Activated T-helper 2 cell treated with anti-CD3 and anti-CD28 coated beads, Interferon-gamma antibody, Interleukin-2, Interleukin-4, amounts not matched to agents 10 μg/mL and 5 μg/mL and 100 μg/mL, durations not matched to agents 14 hours and 24 hours and 36 hours (primary cell): ENCODE measurements around the gene GGT5. TPM values are rescaled to one million over a fixed set of nuclear protein-coding genes. Genes with fewer than 3 reads are reported as not detected.

ENCODE experiments used
- DNase-seq: peaks from one replicate; pipeline ENCODE4 v3.0.0; 2021; ENCODE audit warnings: low spot score
- H3K27ac Mint-ChIP-seq: one replicate; pipeline ENCODE4 v1.8.0; 2021; ENCODE audit warnings: mixed read lengths
- H3K27me3 Mint-ChIP-seq: one replicate; pipeline ENCODE4 v1.8.0; 2021; ENCODE audit warnings: low read depth, mixed read lengths
- H3K36me3 Mint-ChIP-seq: one replicate; pipeline ENCODE4 v1.8.0; 2021; ENCODE audit warnings: low read depth, mixed read lengths
- H3K4me1 Mint-ChIP-seq: one replicate; pipeline ENCODE4 v1.8.0; 2021; ENCODE audit warnings: low read depth, mixed read lengths
- H3K4me3 Mint-ChIP-seq: one replicate; pipeline ENCODE4 v1.8.0; 2021; ENCODE audit warnings: low read depth, mild to moderate bottlenecking, moderate library complexity, mixed read lengths
- H3K9me3 Mint-ChIP-seq: one replicate; pipeline ENCODE4 v1.8.0; 2021; ENCODE audit warnings: mixed read lengths
- intact Hi-C: fragments of 100-400 bp; cut with micrococcal nuclease; formaldehyde crosslinking; loops from one replicate; pipeline ENCODE4 v1.15.1; 2023
- total RNA-seq: library from RNA; stranded (reverse); gene quantifications from 2 replicates; pipeline ENCODE4 v1.2.3, GENCODE V29; 2022

GGT5 gene
- total RNA-seq, 1 donor from 2014 or later = 0.05 TPM

GRCh38 chr22:24170188-24170587, 74.7 kb downstream of the GGT5 start:
- no peaks in the 10 kb centered on the region for H3K27me3 Mint-ChIP-seq
- no peaks in the 10 kb centered on the region for H3K4me1 Mint-ChIP-seq
- DNase-seq = no peak
- no peaks in the 10 kb centered on the region for H3K9me3 Mint-ChIP-seq
- no peak overlapping the region for H3K4me3 Mint-ChIP-seq
- intact Hi-C loops = loop anchor here (10.0 kb wide), 1 partner anchor 185 kb away; the partner anchor contains the start of gene GSTT2
- no peak overlapping the region for H3K27ac Mint-ChIP-seq
- H3K36me3 Mint-ChIP-seq = peaks cover 33% of the 10 kb centered on the region

Other genes starting within 250 kb of the GGT5 start
- gene GSTT4, start 239.6 kb downstream of the GGT5 start, total RNA-seq = not detected in 2 replicates
- 104 and 106 TPM in 2 replicates for gene CABIN1, start 233.8 kb downstream of the GGT5 start, total RNA-seq
- 0.32 and 0.64 TPM in 2 replicates for gene SUSD2, start 63.6 kb downstream of the GGT5 start, total RNA-seq
- gene SPECC1L, start 25.7 kb upstream of the GGT5 start, total RNA-seq = 35.9 and 40.9 TPM in 2 replicates
- gene ADORA2A, start 182.5 kb upstream of the GGT5 start, total RNA-seq = 20.2 and 23.8 TPM in 2 replicates